OCI-LY7 (cell line): ENCODE data around the gene ALKBH4.
"Not testable (repeated sequence)": the region's sequence is repeated elsewhere in the genome, so short reads cannot be mapped to it uniquely, and the experiment has no call there.

ENCODE experiments used
- CTCF ChIP-seq: fragments of 200-600 bp; sonication (generic); conservative IDR thresholded peaks from 2 replicates; pipeline ENCODE4 v1.5.1; 2014; ENCODE audit warnings: mild to moderate bottlenecking, antibody characterized with exemption, low read length, moderate library complexity, mixed read lengths
- EZH2phosphoT487 ChIP-seq: fragments of 200-600 bp; sonication (generic); IDR thresholded peaks from 2 replicates; pipeline ENCODE4 v1.6.1; 2018; ENCODE audit warnings: low read depth, borderline replicate concordance, mild to moderate bottlenecking, mixed run types, antibody characterized with exemption, low read length, moderate library complexity, mixed read lengths

GRCh38 chr7:102507410-102508088 lies 42.9 kb upstream of the ALKBH4 start:
- not testable (repeated sequence) for TF ChIP-seq CTCF, EZH2phosphoT487
